Suprapubic skin (tissue), 4 donors: ENCODE results near the gene HDGFL3. TPM values are rescaled to one million over a fixed set of nuclear protein-coding genes. Genes with fewer than 3 reads are reported as not detected.

ENCODE experiments used
- DNase-seq, 2 donors: peaks; one replicate each; pipeline ENCODE4 v3.0.0-alpha.2; 2019; ENCODE audit warnings: low spot score in 2 of 2
- H3K27ac ChIP-seq: fragments of 200-600 bp; sonication (generic); one replicate; pipeline ENCODE4 v1.5.1; 2019
- H3K27me3 ChIP-seq: fragments of 200-600 bp; sonication (generic); one replicate; pipeline ENCODE4 v1.5.1; 2019
- H3K36me3 ChIP-seq: fragments of 200-600 bp; sonication (generic); one replicate; pipeline ENCODE4 v1.5.1; 2019
- H3K4me1 ChIP-seq: fragments of 200-600 bp; sonication (generic); one replicate; pipeline ENCODE4 v1.5.1; 2019
- H3K4me3 ChIP-seq: fragments of 200-600 bp; sonication (generic); one replicate; pipeline ENCODE4 v1.5.1; 2019; ENCODE audit warnings: mild to moderate bottlenecking
- H3K9me3 ChIP-seq: fragments of 200-600 bp; sonication (generic); one replicate; pipeline ENCODE4 v1.5.1; 2019
- EP300 ChIP-seq: sonication (generic); formaldehyde crosslinking; IDR thresholded peaks from one replicate; pipeline ENCODE4 v1.6.1; 2017; ENCODE audit warnings: antibody characterized with exemption
- POLR2A ChIP-seq, 2 donors: fragments of 450-650 bp; IDR thresholded peaks; one replicate each; pipeline ENCODE4 v1.6.1; 2017; ENCODE audit warnings: antibody characterized with exemption in 2 of 2, mild to moderate bottlenecking in 2 of 2, moderate library complexity in 2 of 2
- POLR2AphosphoS5 ChIP-seq, 3 donors: sonication (generic); formaldehyde crosslinking; IDR thresholded peaks; one replicate each; pipeline ENCODE4 v1.6.1; 2017; ENCODE audit warnings: antibody characterized with exemption in 3 of 3
- WGBS: methylation state at CpG from one replicate; pipeline ENCODE4 v1.1.5; 2018; 5-methylcytosine and 5-hydroxymethylcytosine counted together
- total RNA-seq, 4 donors: library from RNA; depleted of rRNA; stranded (reverse); fragments of >200 nt; gene quantifications; one replicate each; pipeline ENCODE4 v1.1.0, GENCODE V29; 2016
- TF ChIP-seq, protein P1 (sequence below), 2 donors: fragments of 200-600 bp in 1 of 2; fragments of 450-650 bp in 1 of 2; sonication (generic) in 1 of 2; IDR thresholded peaks; one replicate each; pipeline ENCODE4 v1.5.1; 2016 to 2019; ENCODE audit warnings: antibody characterized with exemption in 2 of 2, mild to moderate bottlenecking in 1 of 2, moderate library complexity in 1 of 2

HDGFL3 gene
- total RNA-seq, 4 donors from 2014 or later, result 3.7 to 11.3 (median 6.0) TPM

DNA sequence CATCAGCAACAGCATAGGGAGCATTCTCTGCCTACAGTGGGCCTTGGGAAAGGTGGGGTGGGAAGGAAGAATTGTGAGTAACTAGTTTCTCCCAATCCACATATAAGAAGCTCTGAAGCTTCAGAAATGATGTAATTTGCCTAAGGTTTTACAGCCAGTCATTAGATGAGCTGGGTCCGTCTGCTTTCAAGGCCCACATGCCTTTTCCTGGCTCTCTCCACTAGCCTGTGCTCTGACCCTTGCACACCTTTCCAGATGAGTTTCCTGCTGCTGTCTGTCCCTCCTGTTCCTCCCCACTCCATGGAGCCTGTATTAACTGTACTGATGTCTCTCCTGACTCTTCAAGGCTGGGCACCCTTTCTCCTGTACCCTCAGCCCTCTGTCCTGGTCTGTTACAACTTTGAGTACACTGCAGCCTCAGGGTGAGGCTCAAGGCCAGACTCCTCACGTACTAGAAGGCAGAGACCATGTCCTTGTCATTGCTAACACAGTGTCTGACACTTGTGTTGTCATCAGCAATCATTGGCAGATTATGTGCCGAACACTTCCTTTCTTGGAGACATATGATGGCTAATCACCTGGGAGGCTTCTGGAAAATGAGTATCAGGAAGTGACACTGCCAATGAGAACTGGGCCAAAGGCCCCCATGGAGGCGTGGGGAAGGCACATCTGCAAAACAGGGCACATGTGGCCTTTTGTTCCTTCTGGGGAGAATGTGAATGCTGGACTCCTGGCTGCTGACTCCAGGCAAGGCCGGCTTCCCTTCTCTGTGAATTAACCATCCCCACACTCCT, 93.5 kb downstream of the HDGFL3 start:
- Histone ChIP-seq H3K27ac (no peak overlapping the region), H3K27me3 (peaks cover 13% of the 10 kb centered on the region), H3K4me1 (peaks cover 5% of the 10 kb centered on the region), H3K9me3 (no peaks in the 10 kb centered on the region), H3K4me3 (no peak overlapping the region), H3K36me3 (no peaks in the 10 kb centered on the region)
- TF ChIP-seq POLR2AphosphoS5 (IDR thresholded peaks at IDR 0.05), result no peak
- no peak for TF ChIP-seq POLR2A (IDR thresholded peaks at IDR 0.05)
- TF ChIP-seq, protein P1, sequence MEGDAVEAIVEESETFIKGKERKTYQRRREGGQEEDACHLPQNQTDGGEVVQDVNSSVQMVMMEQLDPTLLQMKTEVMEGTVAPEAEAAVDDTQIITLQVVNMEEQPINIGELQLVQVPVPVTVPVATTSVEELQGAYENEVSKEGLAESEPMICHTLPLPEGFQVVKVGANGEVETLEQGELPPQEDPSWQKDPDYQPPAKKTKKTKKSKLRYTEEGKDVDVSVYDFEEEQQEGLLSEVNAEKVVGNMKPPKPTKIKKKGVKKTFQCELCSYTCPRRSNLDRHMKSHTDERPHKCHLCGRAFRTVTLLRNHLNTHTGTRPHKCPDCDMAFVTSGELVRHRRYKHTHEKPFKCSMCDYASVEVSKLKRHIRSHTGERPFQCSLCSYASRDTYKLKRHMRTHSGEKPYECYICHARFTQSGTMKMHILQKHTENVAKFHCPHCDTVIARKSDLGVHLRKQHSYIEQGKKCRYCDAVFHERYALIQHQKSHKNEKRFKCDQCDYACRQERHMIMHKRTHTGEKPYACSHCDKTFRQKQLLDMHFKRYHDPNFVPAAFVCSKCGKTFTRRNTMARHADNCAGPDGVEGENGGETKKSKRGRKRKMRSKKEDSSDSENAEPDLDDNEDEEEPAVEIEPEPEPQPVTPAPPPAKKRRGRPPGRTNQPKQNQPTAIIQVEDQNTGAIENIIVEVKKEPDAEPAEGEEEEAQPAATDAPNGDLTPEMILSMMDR (IDR thresholded peaks at IDR 0.05), result no peak
- 70% methylated on average over 5 of the region's 5 CpGs for WGBS
- DNase-seq, result no peak

DNA sequence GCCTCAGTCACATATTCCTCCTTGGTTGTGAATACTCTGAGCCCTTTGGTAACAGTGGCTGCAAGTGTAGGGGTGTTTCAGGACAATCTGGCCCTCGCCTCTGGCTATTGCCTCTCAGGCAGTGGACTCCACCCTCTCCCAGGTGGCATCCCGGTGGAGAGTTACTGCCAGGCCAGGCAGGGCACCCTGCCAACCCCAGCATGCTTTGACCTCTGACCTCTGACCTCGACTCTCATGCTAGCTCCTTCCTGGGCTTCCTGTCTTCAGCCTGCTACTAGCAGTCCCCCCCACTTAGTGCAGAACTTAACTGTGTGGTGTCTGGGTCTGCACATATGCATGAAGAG, 94.7 kb downstream of the HDGFL3 start:
- TF ChIP-seq EP300, result no peak
- no peak for TF ChIP-seq POLR2AphosphoS5 (IDR thresholded peaks at IDR 0.05)
- TF ChIP-seq, protein P1 (IDR thresholded peaks at IDR 0.05), result no peak
- Histone ChIP-seq H3K36me3 (no peaks in the 10 kb centered on the region), H3K27me3 (peaks cover 24% of the 10 kb centered on the region), H3K27ac (peak overlapping the region; percentile 10), H3K4me3 (no peak overlapping the region), H3K9me3 (no peaks in the 10 kb centered on the region), H3K4me1 (peaks cover 5% of the 10 kb centered on the region)
- DNase-seq, result no peak
- 39% methylated on average over 3 of the region's 3 CpGs for WGBS

DNA sequence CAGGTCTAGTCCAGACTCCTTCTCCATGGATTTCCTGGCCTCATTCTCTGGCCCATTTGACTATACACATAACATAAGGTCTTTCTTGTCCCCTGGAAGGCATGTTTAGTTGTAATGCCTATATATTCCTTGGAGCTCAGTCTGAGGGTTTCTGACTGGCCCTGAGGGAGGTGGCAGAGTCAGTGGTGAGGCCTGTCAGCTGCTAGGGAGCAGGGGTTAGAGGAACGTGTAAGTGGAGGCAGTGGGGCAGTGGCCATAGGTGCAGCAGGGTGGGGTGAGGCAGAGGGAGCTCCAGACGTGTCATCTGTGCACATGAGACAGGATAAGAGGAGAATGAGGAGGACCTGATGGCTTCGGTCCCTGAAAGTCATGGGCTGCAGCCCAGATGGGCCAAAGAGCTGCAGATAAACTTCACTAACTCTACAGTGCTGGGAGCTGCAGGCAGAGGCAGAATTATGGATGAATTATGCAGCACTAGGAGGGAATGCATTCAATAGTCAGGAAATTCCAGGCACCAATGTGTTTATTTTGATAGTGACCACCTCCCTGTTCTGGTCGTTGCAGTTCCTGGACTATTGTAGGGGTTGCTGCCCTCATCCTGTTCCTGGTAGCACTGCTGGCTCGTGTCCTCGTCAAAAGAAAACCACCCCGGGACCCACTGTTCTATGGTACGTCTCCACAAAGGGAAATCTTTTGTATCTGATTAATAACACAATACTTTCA, 95.2 kb downstream of the HDGFL3 start:
- no peak for TF ChIP-seq EP300
- no peak for DNase-seq
- Histone ChIP-seq H3K4me3 (no peak overlapping the region), H3K27me3 (peaks cover 29% of the 10 kb centered on the region), H3K27ac (peak overlapping the region; percentile 13), H3K4me1 (peaks cover 10% of the 10 kb centered on the region), H3K9me3 (no peaks in the 10 kb centered on the region), H3K36me3 (no peaks in the 10 kb centered on the region)
- 65% methylated on average over 8 of the region's 8 CpGs for WGBS

DNA sequence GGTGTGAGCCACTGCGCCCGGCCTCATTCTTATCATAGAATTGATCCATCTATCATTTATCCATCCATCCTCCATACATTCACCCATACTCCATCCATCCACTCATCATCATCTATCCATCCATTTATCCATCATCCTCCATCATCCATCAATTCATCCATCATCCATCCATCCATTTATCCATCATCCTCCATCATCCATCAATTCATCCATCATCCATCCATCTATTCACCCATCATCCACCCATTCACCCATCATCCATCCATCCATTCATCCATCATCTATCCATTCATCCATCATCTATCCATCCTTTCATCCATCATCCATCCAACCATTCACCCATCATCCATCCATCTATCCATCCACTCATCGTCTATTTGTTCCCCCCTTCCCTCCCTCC, 96.5 kb downstream of the HDGFL3 start:
- TF ChIP-seq, protein P1 (IDR thresholded peaks at IDR 0.05), result no peak
- TF ChIP-seq EP300 (no peak), POLR2AphosphoS5 (IDR thresholded peaks at IDR 0.05) (no peak), POLR2A (IDR thresholded peaks at IDR 0.05) (no peak)
- DNase-seq, result no peak
- Histone ChIP-seq H3K4me1 (peaks cover 17% of the 10 kb centered on the region), H3K36me3 (no peaks in the 10 kb centered on the region), H3K4me3 (no peak overlapping the region), H3K27ac (no peak overlapping the region), H3K27me3 (peaks cover 40% of the 10 kb centered on the region), H3K9me3 (no peaks in the 10 kb centered on the region)
- WGBS, result 94% methylated on average over 3 of the region's 3 CpGs

DNA sequence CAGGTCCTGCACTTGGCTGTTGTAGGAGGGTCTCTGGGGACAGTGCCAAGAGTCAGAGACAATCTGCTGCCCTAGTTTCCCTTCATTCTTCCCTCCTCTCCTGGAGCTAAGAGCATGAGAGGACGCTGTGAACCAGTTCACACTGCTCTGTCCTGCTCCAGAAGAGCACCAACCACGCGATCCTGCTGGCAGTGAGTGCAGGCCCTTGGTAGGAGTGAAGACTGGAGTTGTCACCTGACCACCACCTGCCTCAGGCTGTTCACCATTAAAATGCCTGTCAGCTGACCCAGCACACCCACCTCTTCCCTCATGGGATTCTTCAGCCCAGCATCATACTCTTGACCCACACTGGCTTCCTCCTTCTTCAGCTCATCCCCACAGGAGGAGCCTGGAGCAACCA, 97.2 kb downstream of the HDGFL3 start:
- 89% methylated on average over 3 of the region's 3 CpGs for WGBS
- TF ChIP-seq POLR2AphosphoS5 (IDR thresholded peaks at IDR 0.05), result no peak
- no peak for DNase-seq
- no peaks in the 10 kb centered on the region for H3K9me3 ChIP-seq
- no peaks in the 10 kb centered on the region for H3K36me3 ChIP-seq
- H3K27me3 ChIP-seq, result peaks cover 44% of the 10 kb centered on the region
- no peak overlapping the region for H3K27ac ChIP-seq
- peaks cover 17% of the 10 kb centered on the region for H3K4me1 ChIP-seq
- H3K4me3 ChIP-seq, result no peak overlapping the region

DNA sequence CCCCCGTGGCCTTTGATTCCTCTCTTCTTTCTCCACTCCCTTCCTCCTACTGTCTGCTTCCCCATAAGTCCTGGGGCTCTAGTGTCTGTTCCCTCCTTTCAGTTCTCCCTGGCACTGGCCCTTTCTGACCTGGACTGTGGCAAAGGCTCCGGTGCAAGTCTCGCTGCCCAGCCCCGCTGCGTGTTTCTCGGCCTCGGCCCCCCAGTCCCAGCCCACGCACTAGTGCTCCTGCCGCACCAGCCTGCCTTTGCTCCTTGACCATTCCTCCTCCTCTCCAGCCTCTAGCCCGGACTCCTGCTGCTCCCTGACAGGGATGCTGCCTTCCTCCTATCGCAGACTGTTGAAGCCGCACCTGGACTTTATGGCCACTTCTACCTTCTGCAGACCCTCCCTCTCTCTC, 98.1 kb downstream of the HDGFL3 start:
- H3K36me3 ChIP-seq, result no peaks in the 10 kb centered on the region
- DNase-seq, result no peak
- H3K4me3 ChIP-seq, result no peak overlapping the region
- H3K4me1 ChIP-seq, result peaks cover 17% of the 10 kb centered on the region
- peaks cover 44% of the 10 kb centered on the region for H3K27me3 ChIP-seq
- no peak overlapping the region for H3K27ac ChIP-seq
- 90% methylated on average over 12 of the region's 12 CpGs for whole genome bisulfite sequencing
- TF ChIP-seq, protein P1 (IDR thresholded peaks at IDR 0.05), result no peak
- no peak for TF ChIP-seq POLR2A (IDR thresholded peaks at IDR 0.05)
- TF ChIP-seq POLR2AphosphoS5 (IDR thresholded peaks at IDR 0.05), result no peak
- no peak for TF ChIP-seq EP300
- no peaks in the 10 kb centered on the region for H3K9me3 ChIP-seq
